ENCODE results near the gene LCE1A.
A peak's percentile ranks its signal among the peaks of the same experiment; 100 is the strongest.

LCE1A gene

GRCh38 chr1:152827173-152827572 is at the start of gene LCE1A:
Gene LCE1A, plus strand, starts transcription at chr1:152827473. Its CDS starts 0 bp downstream, at chr1:152827473.
- no peak within 1 kb of the TSS for H3K4me3 ChIP-seq (ENCODE audit: low read depth, low read length)
- DNase-seq (ENCODE audit: low read depth), result no peak
- TF ChIP-seq CTCF (IDR thresholded peaks at IDR 0.05; ENCODE audit: control insufficient read depth, extremely low read depth, insufficient read depth), result no peak

GRCh38 chr1:152777510-152778137 is 49.6 kb upstream of the LCE1A start:
- H3K4me3 ChIP-seq (ENCODE audit: low read depth, low read length), result no peak overlapping the region
- no peak for DNase-seq (ENCODE audit: low read depth)
- TF ChIP-seq CTCF (IDR thresholded peaks at IDR 0.05; ENCODE audit: control insufficient read depth, extremely low read depth, insufficient read depth), result peak; percentile 18; the same call in 1 of the 2 replicates

GRCh38 chr1:152783095-152783494 is 44.2 kb upstream of the LCE1A start:
- no peak overlapping the region for H3K4me3 ChIP-seq (ENCODE audit: low read depth, low read length)
- TF ChIP-seq CTCF (IDR thresholded peaks at IDR 0.05; ENCODE audit: control insufficient read depth, extremely low read depth, insufficient read depth), result no peak
- no peak for DNase-seq (ENCODE audit: low read depth)

GRCh38 chr1:152786077-152786476 is 41.2 kb upstream of the LCE1A start, which contains the start of gene LCE1E:
Gene LCE1E, plus strand, starts transcription at chr1:152786257. Its CDS starts 1,043 bp downstream, at chr1:152787300.
- no peak for DNase-seq (ENCODE audit: low read depth)
- H3K4me3 ChIP-seq (ENCODE audit: low read depth, low read length), result no peak within 1 kb of the TSS
- TF ChIP-seq CTCF (IDR thresholded peaks at IDR 0.05; ENCODE audit: control insufficient read depth, extremely low read depth, insufficient read depth), result no peak

- DNase-seq (ENCODE audit: low read depth), result no peak
- no peak for TF ChIP-seq CTCF (IDR thresholded peaks at IDR 0.05; ENCODE audit: control insufficient read depth, extremely low read depth, insufficient read depth)
- no peak overlapping the region for H3K4me3 ChIP-seq (ENCODE audit: low read depth, low read length)
Observed at GRCh38 chr1:152795686-152796085, 31.6 kb upstream of the LCE1A start.

GRCh38 chr1:152796421-152796820 is 30.9 kb upstream of the LCE1A start, which contains the start of gene LCE1D:
Gene LCE1D, plus strand, starts transcription at chr1:152796721. Its CDS starts 1,074 bp downstream, at chr1:152797795.
- H3K4me3 ChIP-seq (ENCODE audit: low read depth, low read length), result no peak within 1 kb of the TSS
- no peak for DNase-seq (ENCODE audit: low read depth)
- no peak for TF ChIP-seq CTCF (IDR thresholded peaks at IDR 0.05; ENCODE audit: control insufficient read depth, extremely low read depth, insufficient read depth)

GRCh38 chr1:152801333-152801732 is 25.9 kb upstream of the LCE1A start:
- no peak for TF ChIP-seq CTCF (IDR thresholded peaks at IDR 0.05; ENCODE audit: control insufficient read depth, extremely low read depth, insufficient read depth)
- no peak overlapping the region for H3K4me3 ChIP-seq (ENCODE audit: low read depth, low read length)

More at GRCh38 chr1:152801333-152801732, 25.9 kb upstream of the LCE1A start:
- no peak for DNase-seq (ENCODE audit: low read depth)
